HG03135 (cell line): Measurements from ENCODE around the gene PRICKLE3.
A peak's percentile ranks its signal among the peaks of the same experiment; 100 is the strongest.
"Not testable (repeated sequence)": the region's sequence is repeated elsewhere in the genome, so short reads cannot be mapped to it uniquely, and the experiment has no call there.

ENCODE experiments used
- ATAC-seq: cut with Tn5 transposase; IDR thresholded peaks from one replicate; pipeline ENCODE4 v1.9.1; 2021; ENCODE audit warnings: mild to moderate bottlenecking, moderate library complexity; ENCODE audit not compliant: unreplicated experiment

Gene PRICKLE3

GRCh38 chrX:49161632-49162031 lies 24.5 kb downstream of the PRICKLE3 start:
- no peak for ATAC-seq

- ATAC-seq = no peak
Observed at GRCh38 chrX:49160908-49161307, 25.3 kb downstream of the PRICKLE3 start.

- ATAC-seq = no peak
Observed at GRCh38 chrX:49157194-49157593, 29.0 kb downstream of the PRICKLE3 start.

GRCh38 chrX:49155900-49156837 lies 30.0 kb downstream of the PRICKLE3 start:
- peak; percentile 86 for ATAC-seq

GRCh38 chrX:49155243-49155899 lies 30.8 kb downstream of the PRICKLE3 start:
- ATAC-seq = no peak

- ATAC-seq = no peak
Observed at GRCh38 chrX:49153467-49153866, 32.7 kb downstream of the PRICKLE3 start.

- ATAC-seq = not testable (repeated sequence)
Observed at GRCh38 chrX:49149291-49149690, 36.9 kb downstream of the PRICKLE3 start.

GRCh38 chrX:49148390-49149100 lies 37.6 kb downstream of the PRICKLE3 start:
- ATAC-seq = not testable (repeated sequence)

GRCh38 chrX:49147936-49148335 lies 38.2 kb downstream of the PRICKLE3 start:
- ATAC-seq = no peak

GRCh38 chrX:49147282-49147681 lies 38.9 kb downstream of the PRICKLE3 start:
- ATAC-seq = no peak

GRCh38 chrX:49143154-49143553 lies 43.0 kb downstream of the PRICKLE3 start:
- not testable (repeated sequence) for ATAC-seq

GRCh38 chrX:49142264-49142663 lies 43.9 kb downstream of the PRICKLE3 start:
- ATAC-seq = not testable (repeated sequence)

- no peak for ATAC-seq
Observed at GRCh38 chrX:49139713-49140112, 46.5 kb downstream of the PRICKLE3 start.

GRCh38 chrX:49137492-49137891 lies 48.7 kb downstream of the PRICKLE3 start:
- no peak for ATAC-seq

GRCh38 chrX:49133759-49134158 lies 52.4 kb downstream of the PRICKLE3 start:
- no peak for ATAC-seq

- ATAC-seq = not testable (repeated sequence)
Observed at GRCh38 chrX:49132275-49132674, 53.9 kb downstream of the PRICKLE3 start.

- no peak for ATAC-seq
Observed at GRCh38 chrX:49129427-49129826, 56.7 kb downstream of the PRICKLE3 start.

GRCh38 chrX:49127742-49128258 lies 58.4 kb downstream of the PRICKLE3 start:
- ATAC-seq = not testable (repeated sequence)
